DND-41 (cell line): ENCODE measurements around the gene SLC6A19.

Experiments
- EZH2 ChIP-seq: IDR thresholded peaks from 3 replicates; pipeline ENCODE4 v1.6.1; 2012; ENCODE audit warnings: borderline replicate concordance, low read depth, mild to moderate bottlenecking, moderate library complexity, low read length, inconsistent platforms; ENCODE audit not compliant: severe bottlenecking
- TF ChIP-seq, protein P1 (sequence below): IDR thresholded peaks from 2 replicates; pipeline ENCODE4 v1.5.1; 2012; ENCODE audit warnings: borderline replicate concordance, low read length, moderate library complexity, mild to moderate bottlenecking; ENCODE audit not compliant: poor library complexity, severe bottlenecking; ENCODE audit errors: extremely low read depth

DNA sequence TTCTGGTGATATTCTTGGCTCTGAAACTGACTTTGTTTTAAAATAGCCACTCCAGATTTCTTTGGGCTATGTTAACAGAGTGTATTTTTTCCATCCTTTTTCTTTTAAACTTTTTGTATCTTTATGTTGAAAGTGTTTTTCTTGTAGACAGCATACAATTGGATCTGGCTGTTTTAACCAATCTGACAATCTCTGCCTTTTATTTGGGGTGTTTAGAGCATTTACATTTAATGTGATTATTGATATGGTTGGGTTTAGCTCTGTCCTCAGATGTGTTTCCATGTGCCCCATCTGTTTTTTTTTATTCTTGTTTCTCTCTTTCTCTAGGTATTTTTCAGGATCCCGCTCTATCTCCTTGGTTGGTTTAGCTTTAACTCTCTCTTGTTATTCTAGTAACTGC is 34.4 kb downstream of the SLC6A19 start:
- TF ChIP-seq, protein P1, sequence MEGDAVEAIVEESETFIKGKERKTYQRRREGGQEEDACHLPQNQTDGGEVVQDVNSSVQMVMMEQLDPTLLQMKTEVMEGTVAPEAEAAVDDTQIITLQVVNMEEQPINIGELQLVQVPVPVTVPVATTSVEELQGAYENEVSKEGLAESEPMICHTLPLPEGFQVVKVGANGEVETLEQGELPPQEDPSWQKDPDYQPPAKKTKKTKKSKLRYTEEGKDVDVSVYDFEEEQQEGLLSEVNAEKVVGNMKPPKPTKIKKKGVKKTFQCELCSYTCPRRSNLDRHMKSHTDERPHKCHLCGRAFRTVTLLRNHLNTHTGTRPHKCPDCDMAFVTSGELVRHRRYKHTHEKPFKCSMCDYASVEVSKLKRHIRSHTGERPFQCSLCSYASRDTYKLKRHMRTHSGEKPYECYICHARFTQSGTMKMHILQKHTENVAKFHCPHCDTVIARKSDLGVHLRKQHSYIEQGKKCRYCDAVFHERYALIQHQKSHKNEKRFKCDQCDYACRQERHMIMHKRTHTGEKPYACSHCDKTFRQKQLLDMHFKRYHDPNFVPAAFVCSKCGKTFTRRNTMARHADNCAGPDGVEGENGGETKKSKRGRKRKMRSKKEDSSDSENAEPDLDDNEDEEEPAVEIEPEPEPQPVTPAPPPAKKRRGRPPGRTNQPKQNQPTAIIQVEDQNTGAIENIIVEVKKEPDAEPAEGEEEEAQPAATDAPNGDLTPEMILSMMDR: no peak
- TF ChIP-seq EZH2: no peak
